ENCODE results near the gene ANXA3. TPM values are rescaled to one million over a fixed set of nuclear protein-coding genes. Genes with fewer than 3 reads are reported as not detected.
"Not testable (repeated sequence)": the region's sequence is repeated elsewhere in the genome, so short reads cannot be mapped to it uniquely, and the experiment has no call there.

ANXA3 gene
- total RNA-seq, 1 experiment from 2014 or later = 18.8 TPM

DNA sequence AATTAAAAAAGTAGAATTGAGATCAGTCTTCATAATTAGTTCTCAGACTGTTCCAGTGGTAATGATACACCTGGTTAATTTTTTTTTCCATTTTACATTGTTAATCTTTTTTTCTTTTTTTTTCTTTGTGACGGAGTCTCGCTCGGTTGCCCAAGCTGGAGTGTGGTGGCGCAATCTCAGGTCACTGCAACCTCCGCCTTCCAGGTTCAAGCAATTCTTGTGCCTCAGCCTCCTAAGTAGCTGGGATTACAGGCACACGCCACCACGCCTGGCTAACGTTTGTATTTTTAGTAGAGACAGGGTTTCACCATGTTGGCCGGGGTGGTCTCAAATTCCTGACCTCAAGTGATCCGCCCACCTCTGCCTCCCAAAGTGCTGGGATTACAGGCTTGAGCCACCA, 46.9 kb downstream of the ANXA3 start:
- in situ Hi-C loops (cut with HindIII; ENCODE audit: low pct_unique_long_range_greater_than_20kb, low sequenced_read_pairs); DNase-seq (ENCODE audit: low read depth, low spot score): not testable (repeated sequence)

DNA sequence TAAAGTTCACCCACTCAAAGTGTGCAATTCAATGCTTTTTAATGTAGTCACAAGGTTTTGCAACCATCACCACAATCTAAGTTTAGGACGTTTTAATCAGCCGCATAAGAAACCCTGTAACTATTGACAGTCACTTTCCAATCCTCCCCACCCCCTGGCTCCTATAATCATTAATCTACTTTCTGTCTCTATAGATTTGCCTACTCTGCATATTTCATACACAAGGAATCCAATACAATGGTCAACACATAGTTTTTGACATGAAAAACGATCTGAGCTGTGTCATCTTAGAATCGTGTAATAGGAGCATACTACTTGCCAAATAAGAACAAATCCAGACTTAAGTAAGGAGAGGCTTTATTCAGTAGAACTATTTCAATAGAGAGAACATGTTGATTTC, 47.6 kb downstream of the ANXA3 start:
- in situ Hi-C loops (cut with HindIII; ENCODE audit: low pct_unique_long_range_greater_than_20kb, low sequenced_read_pairs) = no loop called here
- no peak for DNase-seq (ENCODE audit: low read depth, low spot score)

DNA sequence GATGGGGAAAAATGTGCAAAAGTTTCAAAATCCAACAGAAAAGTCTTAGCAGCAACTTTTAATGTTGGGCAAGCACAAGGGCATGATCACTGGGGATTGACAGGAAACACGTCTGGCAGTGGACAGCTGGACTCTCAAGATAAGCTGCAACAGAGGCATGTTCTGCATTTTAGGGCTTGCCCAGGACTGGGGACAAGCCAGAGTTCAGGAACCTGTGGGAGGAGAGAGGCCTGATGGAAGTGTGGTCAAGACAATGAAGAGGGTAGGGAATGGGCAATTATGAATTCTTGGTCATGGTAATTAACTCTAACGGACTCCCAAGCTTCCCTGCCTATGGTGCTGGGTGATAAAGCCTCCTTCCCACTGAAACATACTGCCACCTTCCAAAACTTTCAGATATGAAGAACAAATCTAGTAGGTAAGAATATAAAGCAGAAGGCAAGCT, 48.4 kb downstream of the ANXA3 start:
- in situ Hi-C loops (cut with HindIII; ENCODE audit: low pct_unique_long_range_greater_than_20kb, low sequenced_read_pairs) = loop anchor here (25.0 kb wide), 1 partner anchor 262 kb away; no protein-coding TSS in a partner anchor
- no peak for DNase-seq (ENCODE audit: low read depth, low spot score)

DNA sequence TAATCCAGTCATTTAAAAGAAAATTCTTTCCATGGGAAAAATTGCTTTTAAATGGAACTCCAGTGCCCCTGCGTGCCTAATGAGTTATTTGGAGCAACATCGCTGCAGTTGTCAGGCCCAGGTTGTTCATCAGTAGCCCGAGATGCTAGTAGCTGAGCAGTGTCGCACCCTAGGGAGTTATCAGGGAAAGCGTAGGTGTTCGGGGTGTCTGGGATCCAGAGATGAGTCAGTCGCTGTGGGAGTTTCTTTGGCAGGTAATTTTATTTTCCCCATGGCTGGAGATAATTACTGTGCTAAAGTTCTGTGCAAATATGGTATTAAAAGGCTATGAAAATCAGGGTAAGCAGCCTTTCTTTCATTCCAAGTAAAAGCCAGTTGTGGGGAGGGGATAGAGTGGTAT, 49.4 kb downstream of the ANXA3 start:
- in situ Hi-C loops (cut with HindIII; ENCODE audit: low pct_unique_long_range_greater_than_20kb, low sequenced_read_pairs) = loop anchor here (25.0 kb wide), 1 partner anchor 261 kb away; no protein-coding TSS in a partner anchor

DNA sequence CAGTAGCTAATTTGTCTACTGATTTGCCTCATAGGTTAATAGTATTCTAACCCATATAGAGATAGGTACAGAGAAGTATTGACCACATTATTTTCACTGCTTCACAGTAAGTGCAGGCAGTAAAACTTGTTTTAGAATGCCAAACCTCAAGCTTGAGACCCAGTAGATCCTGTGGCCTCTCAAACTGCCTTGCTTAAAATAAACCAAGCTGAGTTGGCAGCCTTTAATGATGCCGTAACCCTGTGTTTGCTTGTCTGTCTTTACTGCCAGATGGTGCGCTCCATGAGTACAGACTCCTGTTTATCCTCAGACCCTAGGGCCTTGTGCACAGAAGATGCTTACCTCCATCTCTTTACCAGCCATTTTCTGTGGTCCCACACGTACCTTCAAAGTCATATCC, 50.8 kb downstream of the ANXA3 start:
- DNase-seq (ENCODE audit: low read depth, low spot score) = no peak
- in situ Hi-C loops (cut with HindIII; ENCODE audit: low pct_unique_long_range_greater_than_20kb, low sequenced_read_pairs) = loop anchor here (25.0 kb wide), 1 partner anchor 260 kb away; no protein-coding TSS in a partner anchor

More for the DNA sequence above, 49.4 kb downstream of the ANXA3 start:
- no peak for DNase-seq (ENCODE audit: low read depth, low spot score)

DNA sequence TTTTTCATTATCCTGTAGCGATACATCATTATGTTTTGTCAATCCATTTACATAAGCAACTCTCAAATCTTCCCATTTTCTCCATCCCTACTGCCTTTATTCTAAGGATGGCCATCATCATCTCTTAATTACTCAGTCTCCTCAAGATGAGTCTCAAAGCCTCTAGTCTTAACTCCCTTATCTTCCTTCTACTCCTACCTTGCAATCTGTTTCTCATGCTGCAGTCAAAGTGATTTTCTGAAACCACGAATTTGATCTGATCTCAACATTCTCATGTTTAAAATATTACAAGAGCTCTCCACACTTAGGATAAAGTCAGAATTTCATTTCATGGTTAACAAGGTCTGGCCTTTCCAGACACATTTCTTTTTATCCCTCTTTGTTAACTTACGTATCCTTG, 51.8 kb downstream of the ANXA3 start:
- in situ Hi-C loops (cut with HindIII; ENCODE audit: low pct_unique_long_range_greater_than_20kb, low sequenced_read_pairs) = loop anchor here (25.0 kb wide), 1 partner anchor 259 kb away; no protein-coding TSS in a partner anchor
- DNase-seq (ENCODE audit: low read depth, low spot score) = no peak

DNA sequence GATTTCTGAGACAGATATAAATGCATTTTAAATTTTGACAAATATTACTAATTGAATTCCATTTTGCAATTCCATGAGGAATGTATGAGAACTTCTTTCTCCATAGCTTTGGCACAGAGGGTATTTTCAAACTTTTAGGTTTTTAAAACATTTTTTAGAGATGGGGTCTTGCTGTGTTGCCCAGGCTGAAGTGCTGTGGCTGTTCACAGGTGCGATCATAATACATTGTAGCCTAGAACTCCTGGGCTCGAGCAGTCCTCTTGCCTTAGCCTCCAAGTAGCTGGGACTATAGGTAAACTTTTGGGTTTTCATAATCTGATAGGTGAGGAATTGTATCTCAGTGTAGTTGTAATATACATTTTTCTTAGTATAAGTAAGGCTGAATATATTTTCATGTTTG, 53.4 kb downstream of the ANXA3 start:
- no peak for DNase-seq (ENCODE audit: low read depth, low spot score)
- in situ Hi-C loops (cut with HindIII; ENCODE audit: low pct_unique_long_range_greater_than_20kb, low sequenced_read_pairs) = loop anchor here (25.0 kb wide), 1 partner anchor 257 kb away; no protein-coding TSS in a partner anchor

DNA sequence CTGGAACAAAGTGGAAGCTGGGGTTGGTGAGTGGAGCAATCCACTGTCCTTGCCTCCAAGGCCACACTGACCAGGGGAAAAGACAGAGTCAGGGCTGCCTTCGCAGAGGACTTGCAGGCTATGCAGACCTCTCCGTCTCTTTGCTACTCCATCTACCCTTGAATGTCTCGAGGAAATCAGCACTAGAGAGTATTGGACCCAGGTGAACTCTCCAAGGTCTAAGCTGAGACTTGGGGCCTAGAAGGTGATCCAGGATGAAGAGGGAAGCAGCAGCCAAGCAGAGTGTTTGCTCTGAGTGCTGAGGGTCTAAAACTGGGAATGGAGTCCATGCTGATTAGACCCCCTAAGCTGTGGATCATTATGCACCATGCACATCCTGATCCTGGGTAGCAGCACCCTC, 54.5 kb downstream of the ANXA3 start:
- DNase-seq (ENCODE audit: low read depth, low spot score) = no peak
- in situ Hi-C loops (cut with HindIII; ENCODE audit: low pct_unique_long_range_greater_than_20kb, low sequenced_read_pairs) = loop anchor here (25.0 kb wide), 1 partner anchor 256 kb away; no protein-coding TSS in a partner anchor

DNA sequence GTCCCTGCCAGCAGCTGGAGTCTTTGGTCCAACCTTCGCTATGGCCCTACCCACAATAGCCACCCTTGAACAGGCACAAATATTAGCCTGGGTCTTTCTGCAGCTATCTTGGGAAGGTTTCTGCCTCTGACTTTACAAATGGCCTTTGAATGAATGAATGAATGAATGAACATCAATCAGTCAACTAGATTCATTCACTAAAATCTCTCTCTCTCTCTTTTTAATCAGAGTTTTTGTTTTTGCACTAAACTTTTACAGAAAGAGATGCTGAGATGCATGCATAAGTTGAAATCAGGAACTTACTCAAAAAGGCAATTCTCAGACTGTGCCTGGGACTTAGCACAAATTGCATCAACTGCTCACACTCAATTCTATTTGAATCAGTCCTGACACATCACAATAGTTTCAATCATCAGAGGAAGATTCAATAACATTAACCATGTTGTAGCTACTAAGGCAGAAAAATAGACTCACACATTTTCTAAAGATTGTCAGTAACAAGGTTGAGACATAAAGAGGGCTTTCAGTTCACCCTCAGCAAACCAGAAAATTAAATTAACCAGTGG, 55.0 kb downstream of the ANXA3 start:
- no peak for DNase-seq (ENCODE audit: low read depth, low spot score)
- in situ Hi-C loops (cut with HindIII; ENCODE audit: low pct_unique_long_range_greater_than_20kb, low sequenced_read_pairs) = loop anchor here (25.0 kb wide), 1 partner anchor 256 kb away; no protein-coding TSS in a partner anchor

DNA sequence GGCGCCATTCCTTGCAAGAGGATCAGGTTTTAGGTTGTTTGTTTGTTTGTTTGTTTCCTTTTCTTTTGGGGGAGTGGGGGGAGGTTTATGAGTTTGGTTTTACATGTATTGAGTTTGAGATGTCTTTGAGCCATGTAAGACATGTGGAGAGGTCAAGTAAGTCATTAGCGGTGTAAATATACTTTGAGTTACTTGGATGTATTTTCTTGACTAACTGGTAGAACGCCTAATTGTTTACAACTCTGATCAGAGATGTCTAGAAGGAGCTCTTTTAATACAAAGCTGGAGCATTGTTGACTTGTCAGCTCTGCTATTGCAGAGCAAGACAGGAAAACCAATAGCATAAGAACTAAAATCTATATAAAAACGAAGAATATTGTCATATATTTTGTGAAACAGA, 57.1 kb downstream of the ANXA3 start:
- in situ Hi-C loops (cut with HindIII; ENCODE audit: low pct_unique_long_range_greater_than_20kb, low sequenced_read_pairs) = loop anchor here (25.0 kb wide), 1 partner anchor 254 kb away; no protein-coding TSS in a partner anchor
- DNase-seq (ENCODE audit: low read depth, low spot score) = no peak

DNA sequence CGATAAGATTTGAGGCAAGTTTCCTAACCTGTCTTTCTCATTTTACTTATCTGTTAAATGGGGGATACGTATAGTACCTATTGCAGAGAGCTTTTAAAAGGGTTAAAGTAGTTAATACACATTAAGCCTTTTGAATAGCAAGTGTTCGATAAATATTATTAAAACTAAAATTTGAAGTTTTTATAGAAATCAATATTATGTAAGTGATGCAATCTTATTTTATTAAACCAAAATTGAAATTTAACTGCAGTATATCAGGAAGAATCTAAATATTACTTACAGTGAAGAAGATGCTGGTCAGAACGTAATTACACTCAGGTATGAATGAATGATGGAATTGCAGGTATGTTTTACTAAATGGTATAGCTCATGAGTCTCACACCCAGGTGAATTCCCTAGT, 58.0 kb downstream of the ANXA3 start:
- no peak for DNase-seq (ENCODE audit: low read depth, low spot score)
- in situ Hi-C loops (cut with HindIII; ENCODE audit: low pct_unique_long_range_greater_than_20kb, low sequenced_read_pairs) = loop anchor here (25.0 kb wide), 1 partner anchor 253 kb away; no protein-coding TSS in a partner anchor

DNA sequence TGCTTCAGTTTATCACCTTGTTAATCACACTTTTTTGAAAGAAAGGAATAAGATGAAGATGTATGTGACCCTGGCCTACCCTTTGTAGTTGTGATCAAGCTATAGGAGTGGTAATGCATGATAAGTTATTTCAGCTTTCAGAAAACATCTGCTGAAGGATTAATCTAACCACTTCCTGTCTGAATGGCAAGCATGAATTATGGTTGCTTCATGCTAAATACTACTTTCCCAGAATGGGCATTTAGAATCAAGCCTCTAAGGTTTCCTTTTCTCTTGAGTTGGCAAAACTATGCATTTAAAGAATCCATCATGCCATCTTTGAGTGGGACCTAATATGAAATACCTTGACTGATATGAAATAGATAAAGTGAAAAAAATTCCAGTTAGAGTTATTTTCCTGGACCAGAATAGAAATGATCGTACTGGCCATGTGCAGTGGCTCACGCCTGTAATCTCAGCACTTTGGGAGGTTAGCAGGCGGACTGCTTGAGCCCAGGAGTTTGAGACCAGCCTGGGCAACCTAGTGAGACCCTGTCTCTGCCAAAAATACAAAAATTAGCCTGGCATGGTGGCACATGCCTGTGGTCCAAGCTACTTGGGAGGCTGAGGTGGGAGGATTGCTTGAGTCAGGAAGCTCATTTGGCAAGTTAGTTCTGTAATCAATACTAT, 59.1 kb downstream of the ANXA3 start:
- in situ Hi-C loops (cut with HindIII; ENCODE audit: low pct_unique_long_range_greater_than_20kb, low sequenced_read_pairs) = loop anchor here (25.0 kb wide), 1 partner anchor 252 kb away; no protein-coding TSS in a partner anchor
- DNase-seq (ENCODE audit: low read depth, low spot score) = no peak

DNA sequence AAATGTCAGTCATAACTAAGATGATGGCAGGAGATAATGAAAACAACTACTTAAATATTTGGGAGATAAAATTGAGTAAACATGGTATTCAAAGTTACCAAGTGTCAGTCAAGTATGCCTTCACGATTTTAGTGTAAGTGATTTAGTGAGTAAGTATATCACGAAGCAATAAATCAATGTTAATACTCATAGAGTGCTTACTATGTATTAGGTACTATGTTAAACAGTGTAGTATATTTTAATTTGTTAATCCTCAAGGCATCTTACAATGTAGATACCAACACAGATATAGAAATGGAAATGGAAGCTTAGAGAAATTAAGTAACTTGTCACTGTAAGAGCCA, 59.6 kb downstream of the ANXA3 start:
- DNase-seq (ENCODE audit: low read depth, low spot score) = no peak
- in situ Hi-C loops (cut with HindIII; ENCODE audit: low pct_unique_long_range_greater_than_20kb, low sequenced_read_pairs) = loop anchor here (25.0 kb wide), 1 partner anchor 251 kb away; no protein-coding TSS in a partner anchor

DNA sequence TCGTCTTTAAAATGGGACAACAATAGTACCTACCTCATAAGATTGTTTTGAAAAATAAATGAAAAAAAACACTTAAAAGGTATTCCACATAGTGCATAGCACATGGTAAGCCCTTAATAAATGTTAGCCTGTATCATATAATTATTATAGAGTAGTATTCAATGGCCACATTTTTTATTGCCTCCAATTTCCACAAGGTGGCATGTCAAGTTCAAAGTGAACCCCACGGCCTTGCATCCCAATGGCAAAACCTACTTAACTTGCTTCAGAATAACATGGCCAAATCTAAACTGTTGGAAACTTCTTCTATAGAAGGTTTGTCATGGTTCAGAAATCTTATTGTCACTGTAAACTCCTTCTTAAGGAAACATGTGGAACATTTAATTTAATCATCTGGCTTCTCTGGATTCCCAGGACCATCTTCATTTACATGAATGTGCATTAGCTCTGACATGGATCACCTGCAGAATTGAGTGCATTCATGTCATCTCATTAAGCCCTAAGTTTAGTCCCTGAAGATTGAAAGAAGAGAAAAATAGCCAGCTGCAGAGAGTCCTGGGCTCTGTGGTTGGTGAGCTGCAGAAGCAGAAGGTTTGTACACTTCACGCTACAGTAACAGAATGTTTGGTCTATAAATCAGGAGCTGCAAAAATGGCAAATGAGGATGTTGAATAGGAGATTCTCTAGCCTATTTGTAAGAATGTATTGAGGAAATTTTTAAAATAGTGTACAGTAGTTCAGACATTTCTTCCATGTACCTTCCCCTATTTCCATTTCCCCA, 61.0 kb downstream of the ANXA3 start:
- peak; percentile 59 for DNase-seq (ENCODE audit: low read depth, low spot score)
- in situ Hi-C loops (cut with HindIII; ENCODE audit: low pct_unique_long_range_greater_than_20kb, low sequenced_read_pairs) = loop anchor here (25.0 kb wide), 1 partner anchor 250 kb away; no protein-coding TSS in a partner anchor

DNA sequence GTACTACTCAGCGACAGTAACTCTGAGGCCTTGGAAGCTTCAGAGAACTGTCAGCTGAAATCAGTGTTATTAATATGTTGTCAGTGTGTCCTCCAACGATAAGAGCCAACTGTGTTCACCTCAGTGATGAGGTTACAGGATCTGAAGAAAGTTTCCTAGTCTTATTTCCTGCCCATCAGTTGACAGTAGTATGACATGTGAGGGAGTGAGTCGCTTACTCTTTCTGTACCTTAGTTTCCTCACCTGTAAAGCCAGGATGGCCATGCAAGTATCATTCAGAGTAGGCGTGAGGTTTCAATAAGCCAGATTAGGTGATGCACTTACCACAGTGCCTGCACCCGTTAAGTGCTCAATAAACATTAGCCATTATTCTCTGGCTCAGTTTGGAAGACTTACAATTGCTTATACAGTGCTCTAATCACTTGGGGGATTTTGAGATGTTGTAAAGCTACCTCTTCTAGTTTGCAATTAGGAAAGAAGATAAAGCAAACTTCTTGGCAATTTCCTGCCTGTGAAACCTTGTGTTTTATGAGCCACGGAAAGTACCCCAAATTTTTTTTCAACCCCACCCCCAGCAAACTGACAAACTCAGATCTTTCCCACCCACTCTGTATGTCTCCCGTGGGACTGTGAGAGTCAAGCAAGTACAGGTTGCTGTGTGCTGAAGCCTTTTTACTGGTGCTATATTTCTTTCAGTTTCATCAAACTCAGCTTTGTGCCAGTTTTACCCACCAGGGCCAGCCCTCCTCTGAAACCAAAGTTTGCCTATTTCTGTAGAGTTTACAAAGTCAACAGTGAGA, 62.2 kb downstream of the ANXA3 start:
- DNase-seq (ENCODE audit: low read depth, low spot score) = no peak
- in situ Hi-C loops (cut with HindIII; ENCODE audit: low pct_unique_long_range_greater_than_20kb, low sequenced_read_pairs) = loop anchor here (25.0 kb wide), 1 partner anchor 249 kb away; no protein-coding TSS in a partner anchor

DNA sequence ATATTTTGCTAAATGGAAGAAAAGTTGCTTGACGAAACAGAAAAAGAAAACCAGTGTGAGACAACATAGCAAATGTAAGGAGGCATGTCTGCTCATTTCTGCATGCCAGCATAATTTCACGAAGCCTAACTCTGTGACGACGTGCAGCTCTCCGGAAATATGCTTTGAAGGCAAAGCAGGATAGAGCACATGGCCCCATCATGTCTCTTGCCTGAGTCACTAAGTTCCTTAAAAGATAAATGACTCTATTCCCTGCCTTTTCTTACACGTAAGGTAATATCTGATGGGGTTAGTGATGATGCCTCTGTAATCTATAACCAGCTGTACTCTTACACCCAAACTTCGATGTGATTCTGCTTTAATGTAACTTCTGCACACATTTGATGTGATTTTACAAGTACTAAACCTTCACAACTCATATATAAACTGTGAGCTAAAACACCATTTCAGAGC, 64.5 kb downstream of the ANXA3 start:
- DNase-seq (ENCODE audit: low read depth, low spot score) = no peak
- in situ Hi-C loops (cut with HindIII; ENCODE audit: low pct_unique_long_range_greater_than_20kb, low sequenced_read_pairs) = loop anchor here (25.0 kb wide), 1 partner anchor 246 kb away; no protein-coding TSS in a partner anchor

DNA sequence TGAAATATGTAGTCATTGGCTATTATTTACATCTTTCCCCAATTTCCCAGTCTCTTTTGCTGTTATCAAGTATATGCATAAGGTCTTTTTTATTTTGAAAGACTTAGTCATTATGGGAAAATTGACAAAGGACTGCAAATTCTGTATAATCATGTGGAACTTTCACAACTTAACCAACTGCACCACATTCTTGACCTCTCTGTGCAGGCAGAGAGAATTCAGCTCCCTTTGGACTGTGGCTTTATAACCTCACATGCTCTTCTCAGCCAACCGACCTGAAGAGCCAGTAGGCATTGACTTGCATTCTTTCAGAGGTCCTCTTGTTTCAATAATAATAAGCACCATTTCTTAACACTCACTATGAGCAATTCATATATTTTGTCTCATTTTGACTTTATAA, 66.9 kb downstream of the ANXA3 start:
- in situ Hi-C loops (cut with HindIII; ENCODE audit: low pct_unique_long_range_greater_than_20kb, low sequenced_read_pairs) = loop anchor here (25.0 kb wide), 1 partner anchor 244 kb away; no protein-coding TSS in a partner anchor
- no peak for DNase-seq (ENCODE audit: low read depth, low spot score)
